ENCODE data around the gene MRPL34.
"Not testable (repeated sequence)": the region's sequence is repeated elsewhere in the genome, so short reads cannot be mapped to it uniquely, and the experiment has no call there.

The MRPL34 gene

GRCh38 chr19:17285415-17286135 is 20.1 kb upstream of the MRPL34 start:
- no peak for DNase-seq (ENCODE audit: low read depth in 2 of 2)

- DNase-seq (ENCODE audit: low read depth in 2 of 2) = no peak
Observed at GRCh38 chr19:17286263-17286662, 19.4 kb upstream of the MRPL34 start.

GRCh38 chr19:17286752-17287151 is 18.9 kb upstream of the MRPL34 start:
- DNase-seq (ENCODE audit: low read depth in 2 of 2) = no peak

GRCh38 chr19:17289489-17289888 is 16.2 kb upstream of the MRPL34 start:
- peak; percentile 49 to 54 for DNase-seq (ENCODE audit: low read depth in 2 of 2)

- DNase-seq (ENCODE audit: low read depth in 2 of 2) = peak; percentile 61 to 65
Observed at GRCh38 chr19:17292301-17293074, 13.2 kb upstream of the MRPL34 start.

- DNase-seq (ENCODE audit: low read depth in 2 of 2) = no peak
Observed at GRCh38 chr19:17293605-17294004, 12.1 kb upstream of the MRPL34 start.

GRCh38 chr19:17294051-17294891 is 11.4 kb upstream of the MRPL34 start:
- no peak for DNase-seq (ENCODE audit: low read depth in 2 of 2)

GRCh38 chr19:17295551-17295950 is 10.1 kb upstream of the MRPL34 start:
- DNase-seq (ENCODE audit: low read depth in 2 of 2) = not testable (repeated sequence)

- DNase-seq (ENCODE audit: low read depth in 2 of 2) = no peak
Observed at GRCh38 chr19:17296273-17296672, 9.4 kb upstream of the MRPL34 start.

GRCh38 chr19:17296976-17297375 is 8.7 kb upstream of the MRPL34 start:
- DNase-seq (ENCODE audit: low read depth in 2 of 2) = no peak

- no peak for DNase-seq (ENCODE audit: low read depth in 2 of 2)
Observed at GRCh38 chr19:17300992-17301619, 4.6 kb upstream of the MRPL34 start.

GRCh38 chr19:17302391-17303166 is 3.1 kb upstream of the MRPL34 start:
- DNase-seq (ENCODE audit: low read depth in 2 of 2) = no peak

- peak; percentile 83 for DNase-seq (ENCODE audit: low read depth in 2 of 2)
Observed at GRCh38 chr19:17303167-17303939, 2.3 kb upstream of the MRPL34 start, which contains the start of gene ABHD8. Gene ABHD8 (minus strand): TSS chr19:17303425. CDS start chr19:17301616, 1,809 bp downstream.

- no peak for DNase-seq (ENCODE audit: low read depth in 2 of 2)
Observed at GRCh38 chr19:17303940-17304267, 1.8 kb upstream of the MRPL34 start.

GRCh38 chr19:17304386-17305215 is 1.1 kb upstream of the MRPL34 start:
- DNase-seq (ENCODE audit: low read depth in 2 of 2) = no peak

- no peak for DNase-seq (ENCODE audit: low read depth in 2 of 2)
Observed at GRCh38 chr19:17305216-17305516, 506 bp upstream of the MRPL34 start.

GRCh38 chr19:17306285-17306714 is 628 bp downstream of the MRPL34 start:
- no peak for DNase-seq (ENCODE audit: low read depth in 2 of 2)

- no peak for DNase-seq (ENCODE audit: low read depth in 2 of 2)
Observed at GRCh38 chr19:17307876-17308377, 2.3 kb downstream of the MRPL34 start.

All from fibroblast of skin of left biceps (primary cell).